ENCODE measurements around the gene CDKN2B-AS1.
A peak's percentile ranks its signal among the peaks of the same experiment; 100 is the strongest.

The CDKN2B-AS1 gene

GRCh38 chr9:22005702-22006606, 11.4 kb downstream of the CDKN2B-AS1 start:
- DNase-seq (ENCODE audit: low spot score) = peak; percentile 34

- DNase-seq (ENCODE audit: low spot score) = no peak
Observed at GRCh38 chr9:22008384-22008716, 13.8 kb downstream of the CDKN2B-AS1 start.

GRCh38 chr9:22008717-22009505, 14.3 kb downstream of the CDKN2B-AS1 start, which contains the start of gene CDKN2B:
CDKN2B (minus strand) TSS chr9:22009305; CDS start chr9:22008953, 352 bp downstream.
- DNase-seq (ENCODE audit: low spot score) = peak; percentile 99

GRCh38 chr9:22009506-22009867, 14.9 kb downstream of the CDKN2B-AS1 start:
- no peak for DNase-seq (ENCODE audit: low spot score)

- DNase-seq (ENCODE audit: low spot score) = peak; percentile 22
Observed at GRCh38 chr9:22010866-22011625, 16.5 kb downstream of the CDKN2B-AS1 start.

GRCh38 chr9:22022396-22022795, 27.8 kb downstream of the CDKN2B-AS1 start:
- DNase-seq (ENCODE audit: low spot score) = no peak

- DNase-seq (ENCODE audit: low spot score) = no peak
Observed at GRCh38 chr9:22026696-22027095, 32.1 kb downstream of the CDKN2B-AS1 start.

GRCh38 chr9:22028394-22028793, 33.8 kb downstream of the CDKN2B-AS1 start:
- no peak for DNase-seq (ENCODE audit: low spot score)

GRCh38 chr9:22029231-22029630, 34.6 kb downstream of the CDKN2B-AS1 start:
- no peak for DNase-seq (ENCODE audit: low spot score)

GRCh38 chr9:22030101-22030598, 35.6 kb downstream of the CDKN2B-AS1 start:
- peak; percentile 50 for DNase-seq (ENCODE audit: low spot score)

- DNase-seq (ENCODE audit: low spot score) = no peak
Observed at GRCh38 chr9:22031655-22032411, 37.2 kb downstream of the CDKN2B-AS1 start.

GRCh38 chr9:22033012-22033630, 38.5 kb downstream of the CDKN2B-AS1 start:
- DNase-seq (ENCODE audit: low spot score) = no peak

GRCh38 chr9:22035591-22036011, 41.0 kb downstream of the CDKN2B-AS1 start:
- no peak for DNase-seq (ENCODE audit: low spot score)

GRCh38 chr9:22036866-22037626, 42.5 kb downstream of the CDKN2B-AS1 start:
- no peak for DNase-seq (ENCODE audit: low spot score)

- peak; percentile 22 for DNase-seq (ENCODE audit: low spot score)
Observed at GRCh38 chr9:22037954-22038690, 43.5 kb downstream of the CDKN2B-AS1 start.

GRCh38 chr9:22039258-22039657, 44.7 kb downstream of the CDKN2B-AS1 start:
- DNase-seq (ENCODE audit: low spot score) = no peak

GRCh38 chr9:22040760-22041159, 46.2 kb downstream of the CDKN2B-AS1 start:
- DNase-seq (ENCODE audit: low spot score) = peak; percentile 44

GRCh38 chr9:22041344-22041743, 46.8 kb downstream of the CDKN2B-AS1 start:
- DNase-seq (ENCODE audit: low spot score) = no peak

- DNase-seq (ENCODE audit: low spot score) = no peak
Observed at GRCh38 chr9:22041775-22042174, 47.2 kb downstream of the CDKN2B-AS1 start.
